GM12873 (cell line): Measurements from ENCODE around the gene KHK.

Source experiments
- CTCF ChIP-seq: IDR thresholded peaks from 2 replicates; pipeline ENCODE4 v1.5.1; 2012; ENCODE audit warnings: low read depth, mild to moderate bottlenecking, moderate library complexity, low read length, control low read depth; ENCODE audit not compliant: insufficient read depth; ENCODE audit errors: missing control alignments

The KHK gene

DNA sequence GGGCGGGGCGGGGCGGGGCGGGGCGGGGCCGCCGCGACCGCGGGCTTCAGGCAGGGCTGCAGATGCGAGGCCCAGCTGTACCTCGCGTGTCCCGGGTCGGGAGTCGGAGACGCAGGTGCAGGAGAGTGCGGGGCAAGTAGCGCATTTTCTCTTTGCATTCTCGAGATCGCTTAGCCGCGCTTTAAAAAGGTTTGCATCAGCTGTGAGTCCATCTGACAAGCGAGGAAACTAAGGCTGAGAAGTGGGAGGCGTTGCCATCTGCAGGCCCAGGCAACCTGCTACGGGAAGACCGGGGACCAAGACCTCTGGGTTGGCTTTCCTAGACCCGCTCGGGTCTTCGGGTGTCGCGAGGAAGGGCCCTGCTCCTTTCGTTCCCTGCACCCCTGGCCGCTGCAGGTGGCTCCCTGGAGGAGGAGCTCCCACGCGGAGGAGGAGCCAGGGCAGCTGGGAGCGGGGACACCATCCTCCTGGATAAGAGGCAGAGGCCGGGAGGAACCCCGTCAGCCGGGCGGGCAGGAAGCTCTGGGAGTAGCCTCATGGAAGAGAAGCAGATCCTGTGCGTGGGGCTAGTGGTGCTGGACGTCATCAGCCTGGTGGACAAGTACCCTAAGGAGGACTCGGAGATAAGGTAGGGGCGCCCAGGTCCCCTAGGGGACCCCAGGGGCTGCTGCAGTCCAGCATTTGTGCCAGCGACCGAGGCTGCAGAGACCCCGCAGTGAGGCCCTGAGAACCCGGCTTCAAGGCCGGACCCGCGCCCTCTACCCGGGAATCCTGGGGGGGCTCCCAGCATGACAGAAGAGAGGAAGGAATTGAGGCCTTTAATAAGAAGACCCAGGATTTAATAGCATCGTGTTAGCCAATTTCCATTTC is at the start of gene KHK:
Gene KHK (plus strand): TSS at position 49 of the 870 bp plus-strand sequence. CDS start 488 bp downstream, at position 537.
- TF ChIP-seq CTCF = no peak

GRCh38 chr2:27038012-27038411 is 48.6 kb upstream of the KHK start:
- TF ChIP-seq CTCF = no peak

DNA sequence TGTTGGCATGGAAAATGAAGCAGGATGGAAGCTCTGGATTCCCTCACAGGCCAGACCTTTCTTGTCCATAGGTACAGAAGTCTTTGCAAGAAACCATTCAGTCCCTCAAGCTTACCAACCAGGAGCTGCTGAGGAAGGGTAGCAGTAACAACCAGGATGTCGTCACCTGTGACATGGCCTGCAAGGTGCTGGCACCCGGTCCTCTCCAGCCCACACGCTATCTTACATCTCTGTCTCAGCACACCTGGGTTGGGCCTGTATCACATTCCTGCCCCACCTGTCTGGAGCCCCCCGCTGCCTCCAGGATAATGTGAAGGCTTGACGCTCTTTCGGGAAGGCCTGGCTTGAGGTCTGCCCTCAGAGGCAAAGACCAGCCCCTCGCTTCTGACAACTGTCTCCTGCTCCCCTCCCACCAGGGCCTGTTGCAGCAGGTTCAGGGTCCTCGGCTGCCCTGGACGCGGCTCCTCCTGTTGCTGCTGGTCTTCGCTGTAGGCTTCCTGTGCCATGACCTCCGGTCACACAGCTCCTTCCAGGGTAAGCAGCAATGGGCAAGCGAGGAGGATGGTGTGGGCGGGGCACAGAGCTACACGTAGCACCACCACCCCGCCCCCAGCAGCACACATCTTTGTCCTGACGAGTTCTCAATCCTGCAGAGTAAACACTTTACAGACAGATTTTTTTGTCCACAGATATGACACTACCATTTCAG is 47.8 kb upstream of the KHK start:
- TF ChIP-seq CTCF = no peak

GRCh38 chr2:27039426-27039825 is 47.1 kb upstream of the KHK start:
- TF ChIP-seq CTCF = no peak

- no peak for TF ChIP-seq CTCF
Observed at GRCh38 chr2:27039871-27040270, 46.7 kb upstream of the KHK start.

DNA sequence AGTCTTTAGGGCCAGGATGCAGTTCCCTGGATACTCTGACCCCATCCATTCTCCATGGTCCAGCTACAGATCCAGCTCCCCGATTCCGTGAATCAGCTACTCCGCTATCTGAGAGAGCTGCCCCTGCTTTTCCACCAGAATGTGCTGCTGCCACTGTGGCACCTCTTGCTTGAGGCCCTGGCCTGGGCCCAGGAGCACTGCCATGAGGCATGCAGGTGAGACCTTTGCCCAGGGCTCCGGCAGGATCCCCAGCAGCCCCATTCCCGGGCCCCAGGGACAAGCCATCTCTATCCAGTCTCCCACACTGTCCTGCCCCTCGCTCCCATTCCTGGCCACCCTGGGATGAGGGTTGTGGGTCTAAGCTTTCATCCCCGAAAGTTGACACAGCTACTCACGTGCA is 46.3 kb upstream of the KHK start:
- no peak for TF ChIP-seq CTCF

GRCh38 chr2:27041752-27042151 is 44.8 kb upstream of the KHK start:
- no peak for TF ChIP-seq CTCF
